Osteoblast (primary cell): Measurements from ENCODE around the gene ARID3A. TPM values are rescaled to one million over a fixed set of nuclear protein-coding genes. Genes with fewer than 3 reads are reported as not detected.

Experiments used
- DNase-seq: peaks from one replicate; pipeline ENCODE4 v3.0.0; 2011; ENCODE audit warnings: low spot score, mixed read lengths; ENCODE audit not compliant: insufficient read length; ENCODE audit errors: missing footprints
- H2AFZ ChIP-seq: 2 replicates; pipeline ENCODE4 v1.6.0; 2011; ENCODE audit warnings: mild to moderate bottlenecking, low read length
- H3K27ac ChIP-seq: 2 replicates; pipeline ENCODE4 v1.5.1; 2011; ENCODE audit warnings: mild to moderate bottlenecking, low read depth, low read length, moderate library complexity
- H3K27me3 ChIP-seq: 2 replicates; pipeline ENCODE4 v1.6.0; 2012; ENCODE audit warnings: mild to moderate bottlenecking, control low read depth, inconsistent platforms, low read length, moderate library complexity; ENCODE audit not compliant: insufficient read depth
- H3K36me3 ChIP-seq: 2 replicates; pipeline ENCODE4 v1.5.1; 2011; ENCODE audit warnings: mild to moderate bottlenecking, low read length, control low read depth, moderate library complexity; ENCODE audit not compliant: insufficient read depth
- H3K4me1 ChIP-seq: 2 replicates; pipeline ENCODE4 v1.5.1; 2011; ENCODE audit warnings: mild to moderate bottlenecking, low read length, control low read depth, moderate library complexity; ENCODE audit not compliant: insufficient read depth
- H3K4me2 ChIP-seq: 2 replicates; pipeline ENCODE4 v1.6.0; 2011; ENCODE audit warnings: mild to moderate bottlenecking, low read length; ENCODE audit not compliant: insufficient read depth
- H3K4me3 ChIP-seq: fragments of 200-600 bp; sonication (generic); 3 replicates; pipeline ENCODE4 v1.5.1; 2012; ENCODE audit warnings: mild to moderate bottlenecking, low read length, inconsistent platforms; ENCODE audit not compliant: insufficient read depth
- H3K79me2 ChIP-seq: 2 replicates; pipeline ENCODE4 v1.6.0; 2012; ENCODE audit warnings: mild to moderate bottlenecking, low read length, control low read depth, inconsistent platforms; ENCODE audit not compliant: insufficient read depth
- H3K9me3 ChIP-seq: 2 replicates; pipeline ENCODE4 v1.5.1; 2011; ENCODE audit warnings: low read depth, low read length, control low read depth
- H4K20me1 ChIP-seq: 2 replicates; pipeline ENCODE4 v1.6.0; 2012; ENCODE audit warnings: mild to moderate bottlenecking, low read length, control low read depth; ENCODE audit not compliant: insufficient read depth
- CTCF ChIP-seq: IDR thresholded peaks from 2 replicates; pipeline ENCODE4 v1.5.1; 2011; ENCODE audit warnings: mild to moderate bottlenecking, low read depth, low read length, moderate library complexity; ENCODE audit errors: extremely low read depth
- total RNA-seq: library from RNA; depleted of rRNA; stranded (reverse); fragments of >200 nt; gene quantifications from 2 replicates; pipeline ENCODE4 v1.2.3, GENCODE V29; 2012

Gene ARID3A
- total RNA-seq, 1 donor: 21.7 TPM

GRCh38 chr19:897442-898039, 28.3 kb upstream of the ARID3A start:
- TF ChIP-seq CTCF: no peak
- no peak for DNase-seq
- no peak overlapping the region for H3K4me2 ChIP-seq
- peaks cover 14% of the 10 kb centered on the region for H3K36me3 ChIP-seq
- no peaks in the 10 kb centered on the region for H3K4me1 ChIP-seq
- no peak overlapping the region for H3K27ac ChIP-seq
- peaks cover 7% of the 10 kb centered on the region for H3K79me2 ChIP-seq
- no peaks in the 10 kb centered on the region for H3K27me3 ChIP-seq
- no peak overlapping the region for H2AFZ ChIP-seq
- H3K9me3 ChIP-seq: no peaks in the 10 kb centered on the region
- H4K20me1 ChIP-seq: peaks cover 13% of the 10 kb centered on the region
- no peak overlapping the region for H3K4me3 ChIP-seq

- Histone ChIP-seq H3K36me3 (peaks cover 14% of the 10 kb centered on the region), H3K27me3 (no peaks in the 10 kb centered on the region), H3K4me1 (no peaks in the 10 kb centered on the region), H3K4me3 (no peak overlapping the region), H3K27ac (no peak overlapping the region), H3K79me2 (peaks cover 15% of the 10 kb centered on the region), H4K20me1 (peaks cover 17% of the 10 kb centered on the region), H3K9me3 (no peaks in the 10 kb centered on the region), H2AFZ (no peak overlapping the region), H3K4me2 (no peak overlapping the region)
- TF ChIP-seq CTCF: no peak
- no peak for DNase-seq
These were observed 27.2 kb upstream of the ARID3A start for GRCh38 chr19:898663-899062.

DNA sequence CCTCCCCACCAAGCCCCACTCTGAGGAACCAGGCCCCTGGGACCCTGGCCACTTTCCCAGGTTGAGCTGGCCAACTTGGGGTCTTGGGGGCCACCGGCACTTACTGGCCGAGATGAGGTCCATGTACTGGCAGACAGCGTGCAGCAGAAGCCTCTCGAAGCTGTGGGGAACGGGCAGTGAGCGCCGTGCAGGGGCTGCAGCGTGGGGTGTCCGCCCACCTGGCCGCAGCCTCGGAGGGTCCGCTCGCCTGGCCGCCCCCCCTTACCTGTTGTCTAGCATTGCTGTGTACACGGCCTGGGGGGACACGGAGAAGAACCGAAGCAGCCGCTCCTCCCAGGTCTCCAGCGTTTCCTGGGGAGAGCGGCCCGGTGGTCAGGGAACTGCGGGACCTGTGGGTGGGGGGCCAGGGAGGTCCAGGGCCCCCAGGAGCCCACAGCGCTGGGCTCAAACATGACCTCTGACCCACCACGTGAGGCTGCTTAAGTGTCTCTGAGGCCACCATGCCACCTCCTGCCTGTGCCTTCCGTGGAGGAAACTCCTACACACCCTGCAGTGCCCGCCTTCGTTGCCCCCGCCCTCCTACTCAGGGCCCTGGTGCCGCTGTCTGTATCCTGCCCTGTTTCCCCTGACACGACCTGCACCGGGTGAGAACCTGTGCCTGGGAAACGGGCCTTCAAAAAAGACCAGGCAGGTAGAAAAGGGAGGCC, 26.3 kb upstream of the ARID3A start:
- Histone ChIP-seq H3K27me3 (no peaks in the 10 kb centered on the region), H3K79me2 (peaks cover 22% of the 10 kb centered on the region), H2AFZ (no peak overlapping the region), H3K27ac (no peak overlapping the region), H3K36me3 (peaks cover 14% of the 10 kb centered on the region), H3K9me3 (no peaks in the 10 kb centered on the region), H4K20me1 (peaks cover 21% of the 10 kb centered on the region), H3K4me2 (no peak overlapping the region), H3K4me1 (no peaks in the 10 kb centered on the region), H3K4me3 (no peak overlapping the region)
- DNase-seq: no peak
- no peak for TF ChIP-seq CTCF

DNA sequence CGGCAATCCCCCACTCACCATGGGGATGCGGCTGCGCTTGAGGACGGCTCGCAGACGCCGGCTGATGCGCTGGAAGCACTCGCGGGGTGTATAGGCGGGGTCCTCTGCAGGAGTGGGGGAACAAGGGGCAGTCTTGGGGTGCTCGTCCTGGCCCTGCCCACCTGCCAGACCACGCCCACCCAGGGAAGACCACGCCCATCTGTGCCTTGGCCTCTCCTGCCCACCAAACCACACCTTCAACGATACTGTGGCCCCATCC, 25.9 kb upstream of the ARID3A start:
- Histone ChIP-seq H4K20me1 (peaks cover 23% of the 10 kb centered on the region), H3K79me2 (peaks cover 26% of the 10 kb centered on the region), H3K27me3 (no peaks in the 10 kb centered on the region), H3K9me3 (no peaks in the 10 kb centered on the region), H2AFZ (no peak overlapping the region), H3K4me1 (no peaks in the 10 kb centered on the region), H3K4me2 (no peak overlapping the region), H3K27ac (no peak overlapping the region), H3K36me3 (peaks cover 14% of the 10 kb centered on the region), H3K4me3 (no peak overlapping the region)
- no peak for TF ChIP-seq CTCF
- DNase-seq: no peak
